Measurements from ENCODE around the gene COBL.

Gene COBL

DNA sequence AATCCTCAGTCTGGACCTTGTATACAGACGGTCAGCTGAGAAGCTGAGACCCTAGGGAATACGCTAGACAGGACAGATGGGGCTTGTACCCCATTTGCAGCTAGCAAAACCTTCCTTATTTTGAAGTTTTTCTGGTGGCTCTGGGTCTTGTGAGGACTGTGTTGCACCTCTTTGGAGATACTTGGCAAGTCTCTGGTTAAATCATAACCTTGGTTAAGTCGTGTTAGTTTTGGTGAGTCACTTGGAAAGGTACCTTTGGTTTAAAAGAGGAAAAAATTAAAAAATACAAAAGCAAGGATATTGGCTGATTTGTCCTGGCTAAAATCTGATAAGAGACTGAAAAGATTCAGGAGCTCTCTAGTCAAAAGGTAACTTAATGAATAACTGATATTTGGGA is 140.6 kb downstream of the COBL start:
- DNase-seq, result no peak

DNA sequence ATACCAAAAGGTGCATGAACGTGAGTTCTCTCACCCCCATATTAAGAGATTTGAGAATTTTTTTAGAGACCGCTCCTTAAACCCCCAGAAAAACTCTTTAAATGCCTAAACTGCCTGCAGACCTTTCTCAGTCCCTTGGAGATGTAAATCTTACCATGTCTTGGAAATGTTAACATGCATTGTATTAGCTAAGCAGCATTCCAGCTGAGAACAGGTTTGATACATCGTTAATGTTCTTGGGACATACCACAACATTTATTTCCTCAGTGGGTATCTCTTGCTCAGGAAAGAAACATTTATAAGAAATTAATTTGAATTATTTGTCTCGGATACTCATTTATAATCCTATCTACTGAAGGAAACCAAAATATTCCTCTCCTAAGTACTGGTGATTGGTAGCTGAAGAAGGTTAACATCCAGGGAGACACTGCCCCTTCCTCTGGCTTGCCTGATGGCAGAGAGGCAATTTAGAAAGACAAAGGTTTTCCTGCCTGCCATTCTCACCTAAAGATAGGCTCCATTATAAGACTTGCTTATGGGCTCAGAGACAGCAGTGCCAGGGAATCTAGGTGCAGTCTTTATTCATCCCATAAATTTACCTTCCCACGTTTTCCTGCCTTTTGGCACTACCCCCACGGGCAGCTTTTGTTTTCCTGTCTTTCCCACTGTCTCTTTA is 141.2 kb downstream of the COBL start:
- no peak for DNase-seq

- no peak for DNase-seq
Observed at GRCh38 chr7:51165337-51165736, 151.3 kb downstream of the COBL start.

DNA sequence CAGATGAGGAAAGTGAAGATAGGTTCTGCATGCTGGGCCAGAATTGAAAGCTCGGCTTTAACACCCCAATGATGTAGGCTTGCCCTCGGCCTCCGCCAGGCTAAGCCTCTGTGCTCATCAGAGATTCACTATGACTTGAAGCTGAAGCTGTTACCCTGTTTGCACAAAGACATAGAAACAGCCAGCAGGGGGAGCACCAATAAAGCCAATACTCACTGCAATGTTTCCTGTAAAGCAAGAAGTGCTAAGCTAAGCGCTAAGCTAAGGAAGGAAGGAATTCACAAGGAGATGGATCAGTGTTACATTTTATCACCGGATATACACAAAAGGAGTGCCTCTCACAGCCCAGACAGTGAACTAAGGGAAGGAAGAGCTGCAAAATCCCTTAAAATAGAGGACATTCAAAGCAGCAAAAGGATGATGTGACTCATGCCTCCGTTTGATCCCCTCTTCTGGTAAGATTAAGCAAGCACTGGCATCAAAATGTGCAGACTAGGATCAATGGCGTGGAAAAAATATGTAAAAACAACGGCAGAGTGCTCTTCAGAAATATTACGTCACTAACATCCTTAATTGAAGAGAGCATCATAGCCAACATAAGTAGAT is 153.8 kb downstream of the COBL start:
- DNase-seq, result peak; percentile 91

DNA sequence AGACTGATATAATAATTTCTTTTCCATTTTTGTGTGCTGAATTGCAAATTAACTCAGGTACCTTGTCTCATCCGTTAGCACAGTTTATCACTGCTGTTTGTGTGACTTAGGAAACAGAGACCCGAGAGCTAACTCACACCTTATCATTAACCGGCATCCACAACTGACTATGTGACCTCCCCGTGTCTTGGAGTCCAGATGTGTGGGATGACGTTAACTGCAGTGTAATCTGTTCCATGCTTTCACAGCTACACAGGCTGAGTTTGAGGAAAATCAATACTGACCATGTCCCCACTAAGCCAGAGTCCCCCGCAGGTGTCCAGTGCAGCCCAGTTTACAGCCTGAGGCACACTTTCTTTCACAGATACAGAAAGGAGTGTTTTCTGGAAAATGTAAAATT is 154.7 kb downstream of the COBL start:
- no peak for DNase-seq

DNA sequence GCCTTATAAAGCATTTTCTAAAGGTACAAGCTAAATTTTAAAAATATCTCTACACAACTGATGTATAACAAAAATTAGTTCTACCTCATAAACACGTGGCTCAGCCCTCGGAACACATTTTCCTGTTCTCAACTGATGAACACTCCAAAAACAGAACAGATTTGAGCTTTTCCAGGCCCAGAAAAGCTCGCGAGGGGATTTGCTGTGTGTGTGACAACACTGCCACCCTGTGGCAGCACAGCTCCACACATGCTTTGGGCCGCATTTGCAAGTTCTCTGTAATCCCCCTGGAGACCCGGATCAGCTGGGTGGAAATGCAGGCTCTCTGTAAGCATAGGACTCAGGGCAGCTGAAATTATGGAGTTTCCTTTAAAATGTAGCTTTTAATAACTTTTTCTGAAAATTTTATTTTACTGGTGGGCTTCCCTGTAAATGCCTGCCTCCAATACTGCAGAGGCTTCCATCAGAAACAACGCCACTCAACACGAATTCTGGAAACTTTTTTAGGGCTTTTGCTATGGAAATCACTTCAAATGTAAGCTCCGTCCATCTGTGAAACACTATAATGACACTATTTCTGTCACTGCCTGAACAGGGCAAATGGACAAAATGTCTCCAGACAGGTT is 155.5 kb downstream of the COBL start:
- DNase-seq, result peak; percentile 63

GRCh38 chr7:51160411-51160810 is 156.2 kb downstream of the COBL start:
- DNase-seq, result no peak

- DNase-seq, result no peak
Observed at GRCh38 chr7:51158742-51159445, 157.7 kb downstream of the COBL start.

DNA sequence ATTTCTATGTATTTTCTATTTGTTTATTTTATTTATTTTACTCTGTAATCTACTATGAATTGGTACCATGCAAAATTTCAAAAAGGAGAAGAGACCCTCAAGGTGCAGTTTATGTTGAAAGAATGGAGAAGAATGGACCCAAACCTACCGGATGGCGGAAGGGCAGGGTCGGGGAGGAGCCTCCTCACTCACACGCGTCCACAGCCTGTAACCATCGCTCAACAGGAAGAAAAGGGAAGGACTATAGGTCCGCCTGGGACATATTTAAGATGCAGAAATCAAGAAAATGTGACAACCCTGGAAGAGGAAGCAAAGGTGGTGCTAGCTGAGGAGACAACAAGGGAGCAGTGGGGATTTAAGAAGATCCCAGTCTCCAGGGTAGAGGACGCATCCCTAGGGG is 158.4 kb downstream of the COBL start:
- DNase-seq, result no peak

GRCh38 chr7:51154201-51154600 is 162.4 kb downstream of the COBL start:
- no peak for DNase-seq

- no peak for DNase-seq
Observed at GRCh38 chr7:51152706-51153200, 163.9 kb downstream of the COBL start.

GRCh38 chr7:51151455-51151854 is 165.2 kb downstream of the COBL start:
- DNase-seq, result no peak

GRCh38 chr7:51150193-51150592 is 166.4 kb downstream of the COBL start:
- DNase-seq, result no peak

GRCh38 chr7:51148216-51148615 is 168.4 kb downstream of the COBL start:
- no peak for DNase-seq

DNA sequence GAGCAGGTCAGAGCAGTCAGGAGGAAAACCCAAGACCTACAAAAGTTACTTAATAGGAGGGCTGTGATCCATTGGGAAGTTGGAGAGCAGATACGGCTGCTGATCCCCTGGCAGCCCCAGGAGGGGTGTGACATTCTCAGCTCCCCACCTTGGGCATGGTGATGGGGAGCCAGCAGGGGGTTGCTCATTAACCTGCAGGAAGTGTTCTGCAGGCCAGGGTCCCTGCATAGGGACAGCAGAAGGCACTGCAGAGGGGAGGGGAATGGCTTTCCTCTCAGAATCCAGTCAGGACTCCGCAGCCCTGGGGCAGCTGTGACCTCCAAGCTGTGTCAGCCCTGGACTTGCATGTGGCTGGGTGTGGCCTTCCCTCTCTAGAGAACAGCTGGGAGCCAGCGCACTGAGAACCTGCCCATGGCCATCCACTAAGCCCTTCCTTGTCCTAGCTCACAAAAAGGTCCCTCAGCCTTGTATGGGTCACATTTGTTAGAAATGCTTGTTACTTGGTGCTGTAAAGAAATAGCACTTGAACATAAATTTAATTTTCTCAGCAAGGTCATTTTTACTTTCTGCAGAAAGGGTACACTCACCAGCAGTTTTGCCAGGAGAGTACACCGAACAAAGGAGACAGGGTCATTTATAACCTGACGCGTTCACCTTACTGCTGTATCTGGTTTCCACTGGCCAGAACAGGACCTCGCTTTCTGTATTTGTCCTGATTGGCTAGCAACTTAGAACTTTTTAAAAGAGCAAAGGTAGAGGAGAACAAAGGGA is 169.6 kb downstream of the COBL start:
- no peak for DNase-seq

- no peak for DNase-seq
Observed at GRCh38 chr7:51144178-51144577, 172.4 kb downstream of the COBL start.

DNA sequence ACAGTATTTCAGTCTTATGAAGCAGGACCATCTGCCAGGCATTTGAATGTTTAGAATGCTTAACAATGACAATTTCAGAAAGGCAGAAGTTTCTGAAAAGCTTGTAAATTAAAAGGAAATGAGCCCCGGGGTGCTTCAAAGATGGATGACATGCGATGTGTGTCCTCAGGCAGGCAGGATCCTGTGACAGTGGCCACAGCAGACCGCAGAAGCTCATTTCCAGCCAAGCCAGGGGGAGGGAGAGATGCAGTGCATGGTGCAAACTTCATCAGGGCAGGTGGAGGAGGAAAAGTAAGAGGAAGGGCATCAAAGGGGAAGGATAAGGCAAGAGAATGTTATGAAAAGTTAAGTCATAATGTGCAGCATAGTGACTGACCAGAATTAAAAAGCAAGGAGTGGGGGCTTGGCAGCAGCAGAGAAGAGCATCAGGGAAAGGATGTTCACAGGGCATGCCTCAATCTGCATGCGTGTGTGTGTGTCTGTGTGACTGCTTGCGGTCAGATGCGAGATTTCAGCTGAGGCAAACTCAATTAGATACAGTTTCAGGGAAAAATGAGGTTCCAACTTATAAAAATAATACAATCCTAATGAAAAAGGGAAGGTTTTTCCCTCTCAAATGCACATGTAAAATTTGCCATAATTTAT is 173.7 kb downstream of the COBL start:
- no peak for DNase-seq

DNA sequence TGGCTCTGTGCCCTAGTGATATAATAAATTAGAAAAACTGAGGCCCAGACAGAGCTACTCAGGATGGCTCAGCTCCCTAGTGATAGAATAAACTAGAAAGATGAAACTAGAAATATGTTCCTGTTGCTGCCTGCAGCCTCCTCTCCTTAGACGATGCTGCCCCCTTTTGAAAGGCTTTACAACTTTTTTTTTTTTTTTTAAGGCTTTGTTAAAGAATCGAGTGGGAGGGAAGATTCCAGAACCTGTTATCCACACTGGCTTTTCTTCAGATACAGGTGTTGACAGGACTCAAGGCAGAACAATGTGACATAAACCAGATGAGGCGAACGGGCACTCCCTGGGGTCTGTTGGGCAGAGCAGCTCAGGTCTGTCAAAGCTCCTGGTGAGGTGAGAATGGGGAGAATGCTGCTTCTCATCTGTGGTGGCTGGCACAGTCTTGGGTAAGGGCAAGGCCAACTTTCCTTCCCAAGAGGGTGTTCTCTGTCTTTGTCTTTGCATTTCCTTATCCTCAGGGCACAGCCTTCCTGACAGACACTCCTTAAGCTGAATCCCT is 175.1 kb downstream of the COBL start:
- peak; percentile 60 for DNase-seq

GRCh38 chr7:51140199-51141164 is 176.1 kb downstream of the COBL start:
- DNase-seq, result no peak

GRCh38 chr7:51139796-51140195 is 176.8 kb downstream of the COBL start:
- DNase-seq, result no peak
